Measurements from ENCODE around the gene MGAT3. TPM values are rescaled to one million over a fixed set of nuclear protein-coding genes. Genes with fewer than 3 reads are reported as not detected.

The MGAT3 gene
- total RNA-seq, 1 experiment from 2014 or later = 5.0 TPM

DNA sequence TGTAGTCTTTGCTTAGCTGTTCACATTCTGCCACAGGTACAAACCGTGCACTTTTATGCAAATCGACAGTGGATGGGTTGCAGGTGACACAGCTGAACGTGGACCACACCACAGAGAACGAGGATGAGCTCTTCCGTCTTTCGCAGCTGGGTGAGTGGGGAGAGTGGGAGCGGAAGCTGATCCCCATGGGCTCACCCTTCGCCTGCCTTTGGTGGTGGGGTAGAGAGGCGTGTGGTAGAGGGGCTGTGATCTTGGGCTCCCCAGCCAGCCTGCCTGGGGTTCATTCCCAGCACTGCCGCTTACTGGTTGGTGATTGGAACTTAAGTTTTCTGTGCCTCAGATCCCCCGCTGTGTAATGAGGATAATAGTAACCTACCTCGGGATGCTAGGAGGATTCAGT lies 38.1 kb upstream of the MGAT3 start:
- no peaks in the 10 kb centered on the region for H3K27me3 ChIP-seq (ENCODE audit: insufficient read depth, low read length)
- H2BK20ac ChIP-seq (ENCODE audit: low read depth, low read length, poor library complexity, severe bottlenecking) = no peak overlapping the region
- no peak overlapping the region for H2BK15ac ChIP-seq (ENCODE audit: low read depth, low read length)
- no peak overlapping the region for H2BK120ac ChIP-seq (ENCODE audit: low read depth, low read length, poor library complexity, severe bottlenecking)
- DNase-seq = no peak
- H2BK12ac ChIP-seq (ENCODE audit: insufficient read length, low read depth, low read length) = no peak overlapping the region
- WGBS (ENCODE audit: extremely low coverage, insufficient read length, low lambda C conversion rate) = no CpG with 5 or more reads among the region's 12 CpGs
- Mint-ChIP-seq H3K27ac (0 out of 7 replicates have a peak overlapping the region, but pooled peaks of 1 of the 3 experiments have one; percentile 65), H3K4me1 (peaks cover 0 to 3% of the 10 kb centered on the region in 2 experiments; a peak in 1 of 4 replicates), H3K4me3 (no peak overlapping the region), H3K27me3 (ENCODE audit: low read depth) (no peaks in the 10 kb centered on the region; the same call in 1 of the 2 replicates), H3K36me3 (ENCODE audit: insufficient read depth in 1 of 3, low read depth in 3 of 3) (peaks cover 15 to 66% (median 47%) of the 10 kb centered on the region in 3 experiments), H3K9me3 (no peaks in the 10 kb centered on the region)
- no peak overlapping the region for H3K9ac ChIP-seq (ENCODE audit: extremely low read depth, insufficient read length, low read length)
- H4K91ac ChIP-seq (ENCODE audit: insufficient read length, low read depth, low read length) = no peak overlapping the region
- H3K4ac ChIP-seq (ENCODE audit: low read depth, low read length) = no peak overlapping the region
- no peaks in the 10 kb centered on the region for H3K4me1 ChIP-seq (ENCODE audit: insufficient read depth, low read length)
- no peak overlapping the region for H3K14ac ChIP-seq (ENCODE audit: insufficient read depth, low read length)
- TF ChIP-seq CTCF (conservative IDR thresholded peaks at IDR 0.05) = no peak
- no peak overlapping the region for H3K23ac ChIP-seq (ENCODE audit: insufficient read length, low read depth, low read length)
- H3K56ac ChIP-seq (ENCODE audit: insufficient read length, low read depth, low read length) = no peak overlapping the region
- no peak overlapping the region for H2BK5ac ChIP-seq (ENCODE audit: insufficient read length, low read length)
- H3K23me2 ChIP-seq (ENCODE audit: insufficient read length, low read depth, low read length, poor library complexity, severe bottlenecking) = no peaks in the 10 kb centered on the region
- no peaks in the 10 kb centered on the region for H3K9me3 ChIP-seq (ENCODE audit: control insufficient read depth, low read depth, low read length)
- no peak overlapping the region for H2AK5ac ChIP-seq (ENCODE audit: insufficient read length, low read length)
- no peak overlapping the region for H3K18ac ChIP-seq (ENCODE audit: insufficient read length, low read depth, low read length)
- no peaks in the 10 kb centered on the region for H3K79me2 ChIP-seq (ENCODE audit: insufficient read depth, low read length)
- no peak overlapping the region for H3K27ac ChIP-seq (ENCODE audit: insufficient read length, low read depth, low read length)
- H3K79me1 ChIP-seq (ENCODE audit: insufficient read depth, low read depth, low read length, poor library complexity, severe bottlenecking) = no peaks in the 10 kb centered on the region
- H2AFZ ChIP-seq (ENCODE audit: low read length) = no peak overlapping the region
- H4K5ac ChIP-seq (ENCODE audit: insufficient read length, low read depth, low read length) = no peak overlapping the region
- H4K20me1 ChIP-seq (ENCODE audit: control insufficient read depth, insufficient read depth, insufficient read length) = peaks cover 2% of the 10 kb centered on the region
- H4K8ac ChIP-seq (replicated peaks; ENCODE audit: insufficient read length, low read depth, low read length) = no peak overlapping the region
- H3T11ph ChIP-seq (ENCODE audit: low read length) = no peak overlapping the region
- no peak overlapping the region for H3K4me2 ChIP-seq (ENCODE audit: insufficient read depth, insufficient read length, low read length)

Measured in H9 (cell line).